IMR-90 (cell line): ENCODE results near the gene PAEP. TPM values are rescaled to one million over a fixed set of nuclear protein-coding genes. Genes with fewer than 3 reads are reported as not detected.

Experiments used
- ATAC-seq: fragments of 200-7000 bp; cut with Tn5 transposase; 2 replicates; pipeline ENCODE4 v1.9.1; 2020; ENCODE audit warnings: low read depth, mild to moderate bottlenecking, moderate library complexity
- BruUV-seq: library from RNA; stranded (reverse); fragments of 400-500 nt; replicated peaks from 2 replicates; lab custom pipeline; 2021; lab: Mats Ljungman, UMichigan
- CTCF ChIA-PET: fragments of 300-600 bp; formaldehyde crosslinking; extraction: SDS; loops from one replicate; lab custom pipeline; 2021; ENCODE audit warnings: antibody characterized with exemption; lab: Yijun Ruan, JAX
- POLR2A ChIA-PET: fragments of 300-600 bp; sonication (Branson Sonifier 250); formaldehyde crosslinking; loops from one replicate; lab custom pipeline; 2022; ENCODE audit warnings: antibody characterized with exemption; ENCODE audit not compliant: unreplicated experiment; lab: Charles Lee
- DNase-seq: peaks from one replicate; pipeline ENCODE4 v3.0.0; 2013
- H2AFZ ChIP-seq: replicated peaks from 2 replicates; pipeline ENCODE3; 2013; ENCODE audit warnings: low read length, mild to moderate bottlenecking; ENCODE audit not compliant: poor library complexity
- H2AK5ac ChIP-seq: 2 replicates; pipeline ENCODE4 v1.6.1; 2013; ENCODE audit warnings: low read depth, low read length, inconsistent platforms
- H2AK9ac ChIP-seq: replicated peaks from 2 replicates; pipeline ENCODE3; 2013; ENCODE audit warnings: mild to moderate bottlenecking, low read depth, low read length, moderate library complexity; ENCODE audit not compliant: poor library complexity
- H2BK120ac ChIP-seq: 2 replicates; pipeline ENCODE4 v1.6.1; 2013; ENCODE audit warnings: low read depth, low read length, inconsistent platforms
- H2BK15ac ChIP-seq: 3 replicates; pipeline ENCODE4 v1.6.1; 2013; ENCODE audit warnings: low read depth, low read length, inconsistent platforms
- H2BK20ac ChIP-seq: 2 replicates; pipeline ENCODE4 v1.6.1; 2013; ENCODE audit warnings: low read depth, mild to moderate bottlenecking, inconsistent platforms, low read length, moderate library complexity
- H2BK5ac ChIP-seq: 2 replicates; pipeline ENCODE4 v1.6.1; 2013; ENCODE audit warnings: mild to moderate bottlenecking, low read depth, low read length, inconsistent platforms; ENCODE audit not compliant: poor library complexity, severe bottlenecking
- H3K14ac ChIP-seq: replicated peaks from 2 replicates; pipeline ENCODE4 v1.6.1; 2013; ENCODE audit warnings: low read depth, low read length, inconsistent platforms
- H3K18ac ChIP-seq: 2 replicates; pipeline ENCODE4 v1.6.1; 2013; ENCODE audit warnings: low read depth, low read length, control low read depth
- H3K23ac ChIP-seq: 2 replicates; pipeline ENCODE4 v1.6.1; 2013; ENCODE audit warnings: low read depth, low read length, inconsistent platforms
- H3K27ac ChIP-seq: 2 replicates; pipeline ENCODE4 v1.5.1; 2013; ENCODE audit warnings: mild to moderate bottlenecking, control low read depth, low read length; ENCODE audit not compliant: insufficient read depth
- H3K27me3 ChIP-seq: 2 replicates; pipeline ENCODE4 v1.6.1; 2013; ENCODE audit warnings: low read length; ENCODE audit not compliant: control insufficient read depth, insufficient read depth
- H3K36me3 ChIP-seq: 2 replicates; pipeline ENCODE4 v1.6.1; 2013; ENCODE audit warnings: low read length, mixed read lengths; ENCODE audit not compliant: control insufficient read depth, insufficient read depth
- H3K4ac ChIP-seq: 2 replicates; pipeline ENCODE4 v1.6.1; 2013; ENCODE audit warnings: low read depth, low read length, inconsistent platforms
- H3K4me1 ChIP-seq: 2 replicates; pipeline ENCODE4 v1.6.1; 2013; ENCODE audit warnings: low read length, mixed read lengths; ENCODE audit not compliant: control insufficient read depth, insufficient read depth
- H3K4me2 ChIP-seq: 2 replicates; pipeline ENCODE4 v1.6.1; 2013; ENCODE audit warnings: low read depth, mild to moderate bottlenecking, control low read depth, low read length, moderate library complexity
- H3K4me3 ChIP-seq: 2 replicates; pipeline ENCODE4 v1.5.1; 2013; ENCODE audit warnings: low read depth, mild to moderate bottlenecking, control low read depth, low read length, moderate library complexity; ENCODE audit not compliant: insufficient read depth
- H3K56ac ChIP-seq: 2 replicates; pipeline ENCODE4 v1.6.1; 2013; ENCODE audit warnings: low read length, inconsistent platforms; ENCODE audit not compliant: insufficient read depth; ENCODE audit errors: extremely low read depth
- H3K79me1 ChIP-seq, 2 experiments: 2 replicates each; pipeline ENCODE4 v1.6.1; 2013; ENCODE audit warnings: low read length in 2 of 2, inconsistent platforms in 1 of 2, low read depth in 1 of 2
- H3K9ac ChIP-seq: 2 replicates; pipeline ENCODE4 v1.6.1; 2013; ENCODE audit warnings: low read depth, low read length, control low read depth
- H3K9me1 ChIP-seq: 2 replicates; pipeline ENCODE4 v1.6.1; 2013; ENCODE audit warnings: low read length, inconsistent platforms; ENCODE audit not compliant: insufficient read depth
- H3K9me3 ChIP-seq: 2 replicates; pipeline ENCODE4 v1.6.1; 2013; ENCODE audit warnings: low read length; ENCODE audit not compliant: control insufficient read depth, insufficient read depth
- H4K20me1 ChIP-seq: 2 replicates; pipeline ENCODE4 v1.6.1; 2013; ENCODE audit warnings: low read length, inconsistent platforms; ENCODE audit not compliant: insufficient read depth
- H4K5ac ChIP-seq: 2 replicates; pipeline ENCODE4 v1.6.1; 2013; ENCODE audit warnings: mild to moderate bottlenecking, low read depth, low read length, control low read depth
- H4K8ac ChIP-seq, 2 experiments: 2 replicates each; pipeline ENCODE4 v1.6.1; 2013; ENCODE audit warnings: low read depth in 2 of 2, low read length in 2 of 2, control low read depth in 1 of 2, inconsistent platforms in 1 of 2
- H4K91ac ChIP-seq: 2 replicates; pipeline ENCODE4 v1.6.1; 2013; ENCODE audit warnings: low read depth, low read length, inconsistent platforms; ENCODE audit not compliant: insufficient read depth
- BHLHE40 ChIP-seq: fragments of 150-350 bp; IDR thresholded peaks from 2 replicates; pipeline ENCODE4 v1.6.1; 2016; ENCODE audit warnings: mild to moderate bottlenecking, low read depth, low read length
- CEBPB ChIP-seq: IDR thresholded peaks from 2 replicates; pipeline ENCODE4 v1.6.1; 2012; ENCODE audit warnings: low read depth, low read length, improper control_type of control experiment
- CHD1 ChIP-seq: IDR thresholded peaks from 2 replicates; pipeline ENCODE4 v1.6.1; 2012; ENCODE audit warnings: low read depth, low read length, improper control_type of control experiment
- FOS ChIP-seq: fragments of 150-350 bp; IDR thresholded peaks from 2 replicates; pipeline ENCODE4 v1.6.1; 2016; ENCODE audit warnings: low read depth, low read length
- MAFK ChIP-seq: IDR thresholded peaks from 2 replicates; pipeline ENCODE4 v1.6.1; 2012; ENCODE audit warnings: low read depth, low read length, improper control_type of control experiment
- MAZ ChIP-seq: IDR thresholded peaks from 2 replicates; pipeline ENCODE4 v1.6.1; 2012; ENCODE audit warnings: low read depth, mild to moderate bottlenecking, low read length, improper control_type of control experiment, moderate library complexity, borderline replicate concordance
- MXI1 ChIP-seq: IDR thresholded peaks from 2 replicates; pipeline ENCODE4 v1.6.1; 2012; ENCODE audit warnings: low read depth, mild to moderate bottlenecking, low read length, moderate library complexity, borderline replicate concordance
- NFE2L2 ChIP-seq: fragments of 150-350 bp; IDR thresholded peaks from 2 replicates; pipeline ENCODE4 v1.6.1; 2016; ENCODE audit warnings: low read depth, mild to moderate bottlenecking, low read length
- POLR2A ChIP-seq: IDR thresholded peaks from 2 replicates; pipeline ENCODE4 v1.6.1; 2012; ENCODE audit warnings: mild to moderate bottlenecking, low read depth, low read length
- RAD21 ChIP-seq: IDR thresholded peaks from 2 replicates; pipeline ENCODE4 v1.6.1; 2012; ENCODE audit warnings: low read length, improper control_type of control experiment
- RCOR1 ChIP-seq: IDR thresholded peaks from 2 replicates; pipeline ENCODE4 v1.6.1; 2012; ENCODE audit warnings: mild to moderate bottlenecking, low read length, improper control_type of control experiment; ENCODE audit not compliant: insufficient replicate concordance
- RFX5 ChIP-seq: IDR thresholded peaks from 2 replicates; pipeline ENCODE4 v1.8.0; 2012; ENCODE audit warnings: low read depth, mild to moderate bottlenecking, low read length, moderate library complexity
- SMC3 ChIP-seq: fragments of 150-350 bp; IDR thresholded peaks from 2 replicates; pipeline ENCODE4 v1.6.1; 2016; ENCODE audit warnings: low read depth, mild to moderate bottlenecking, antibody characterized with exemption, low read length, moderate library complexity
- WGBS, 2 experiments: methylation state at CpG; one replicate each; pipeline versions ENCODE4 v1.1.5 to v1.1.7; 2013; ENCODE audit warnings: missing lambda C conversion rate in 2 of 2; ENCODE audit not compliant: insufficient read length in 1 of 2; ENCODE audit errors: extremely low coverage in 2 of 2; 5-methylcytosine and 5-hydroxymethylcytosine counted together
- dilution Hi-C: fragments of 300-500 bp; cut with HindIII; formaldehyde crosslinking; loops from one replicate; pipeline ENCODE4 v1.14.3; 2018; ENCODE audit warnings: low sequenced_read_pairs; ENCODE audit not compliant: unreplicated experiment
- in situ Hi-C: fragments of 300-500 bp; cut with MboI; formaldehyde crosslinking; loops from 3 replicates; pipeline ENCODE4 v1.14.3; 2019; ENCODE audit warnings: low sequenced_read_pairs, inconsistent platforms, mixed read lengths
- intact Hi-C: fragments of 100-400 bp; cut with micrococcal nuclease; formaldehyde crosslinking; loops from 2 replicates; pipeline ENCODE4 v1.10.0; 2022
- polyA plus RNA-seq, 3 experiments: library from polyadenylated mRNA; depleted of rRNA; stranded (reverse); fragments of >200 nt; gene quantifications; 2 replicates each; pipeline ENCODE4 v1.2.3, GENCODE V29; 2012; ENCODE audit warnings: low replicate concordance in 1 of 3
- total RNA-seq: library from RNA; depleted of rRNA; stranded (reverse); fragments of >200 nt; gene quantifications from 2 replicates; pipeline ENCODE4 v1.2.3, GENCODE V29; 2012
- TF ChIP-seq, protein P1 (sequence below): conservative IDR thresholded peaks from 2 replicates; pipeline ENCODE4 v1.5.1; 2012; ENCODE audit warnings: mild to moderate bottlenecking, low read depth, low read length, improper control_type of control experiment
- TF ChIP-seq, protein P2 (sequence below): fragments of 150-350 bp; IDR thresholded peaks from 2 replicates; pipeline ENCODE4 v1.6.1; 2016; ENCODE audit warnings: low read depth, mild to moderate bottlenecking, low read length, moderate library complexity, borderline replicate concordance
- TF ChIP-seq, protein P3 (sequence below): fragments of 150-350 bp; IDR thresholded peaks from 2 replicates; pipeline ENCODE4 v1.6.1; 2017; ENCODE audit warnings: mild to moderate bottlenecking, antibody characterized with exemption, low read length, low read depth

PAEP gene
- total and polyA plus RNA-seq, 2 of the 4 experiments (the other 2 are of a cell fraction), result not detected

DNA sequence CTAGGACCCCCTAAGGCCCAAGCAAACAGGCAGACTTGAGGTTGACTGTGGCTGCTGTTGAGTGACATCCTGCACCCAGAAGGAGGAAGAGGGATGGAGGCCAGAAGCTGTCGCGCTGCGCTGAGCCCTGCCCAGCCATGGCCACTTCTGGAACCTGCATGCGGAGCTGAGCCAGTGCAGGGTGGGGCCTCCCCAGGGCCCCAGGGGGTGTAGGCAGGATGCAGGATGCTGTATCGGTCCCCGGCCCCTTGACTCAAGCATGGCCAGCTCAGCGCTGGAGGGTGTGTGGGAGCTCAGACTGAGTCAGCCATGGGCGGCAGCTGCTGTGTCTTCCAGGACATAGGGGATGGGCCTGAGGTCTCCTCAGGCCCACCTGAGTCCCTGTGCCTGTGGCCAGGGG is 50.9 kb downstream of the PAEP start:
- Histone ChIP-seq H3K18ac (no peak overlapping the region), H3K56ac (no peak overlapping the region), H3K4me2 (no peak overlapping the region), H2AFZ (no peak overlapping the region), H2BK15ac (no peak overlapping the region), H3K4ac (no peak overlapping the region), H2BK20ac (no peak overlapping the region), H3K14ac (no peak overlapping the region), H4K20me1 (no peaks in the 10 kb centered on the region), H2AK5ac (no peak overlapping the region), H3K4me3 (no peak overlapping the region), H2BK120ac (no peak overlapping the region), H3K23ac (no peak overlapping the region), H4K8ac (no peak overlapping the region), H3K9me3 (no peaks in the 10 kb centered on the region), H2BK5ac (no peak overlapping the region), H3K27ac (no peak overlapping the region), H2AK9ac (no peak overlapping the region), H3K36me3 (no peaks in the 10 kb centered on the region), H3K4me1 (no peaks in the 10 kb centered on the region), H4K5ac (no peak overlapping the region), H3K9me1 (no peaks in the 10 kb centered on the region), H3K27me3 (no peaks in the 10 kb centered on the region; the same call in 1 of the 2 replicates), H3K9ac (no peak overlapping the region), H3K79me1 (no peaks in the 10 kb centered on the region), H4K91ac (no peak overlapping the region)
- intact Hi-C loops (no loop called here), in situ Hi-C loops (loop anchor here (25.0 kb wide), 1 partner anchor 325 kb away; no protein-coding TSS in a partner anchor), dilution Hi-C loops (no loop called here)
- 72% methylated on average over 2 of the region's 8 CpGs; no CpG with 5 or more reads in 1 of the 2 experiments for WGBS, 2 experiments
- CTCF ChIA-PET, result no interaction called here
- no peak for DNase-seq
- POLR2A ChIA-PET, result no interaction called here
- ATAC-seq, result no peak
- BruUV-seq, result no TSS peak
- no peak for TF ChIP-seq FOS
- TF ChIP-seq, protein P1, sequence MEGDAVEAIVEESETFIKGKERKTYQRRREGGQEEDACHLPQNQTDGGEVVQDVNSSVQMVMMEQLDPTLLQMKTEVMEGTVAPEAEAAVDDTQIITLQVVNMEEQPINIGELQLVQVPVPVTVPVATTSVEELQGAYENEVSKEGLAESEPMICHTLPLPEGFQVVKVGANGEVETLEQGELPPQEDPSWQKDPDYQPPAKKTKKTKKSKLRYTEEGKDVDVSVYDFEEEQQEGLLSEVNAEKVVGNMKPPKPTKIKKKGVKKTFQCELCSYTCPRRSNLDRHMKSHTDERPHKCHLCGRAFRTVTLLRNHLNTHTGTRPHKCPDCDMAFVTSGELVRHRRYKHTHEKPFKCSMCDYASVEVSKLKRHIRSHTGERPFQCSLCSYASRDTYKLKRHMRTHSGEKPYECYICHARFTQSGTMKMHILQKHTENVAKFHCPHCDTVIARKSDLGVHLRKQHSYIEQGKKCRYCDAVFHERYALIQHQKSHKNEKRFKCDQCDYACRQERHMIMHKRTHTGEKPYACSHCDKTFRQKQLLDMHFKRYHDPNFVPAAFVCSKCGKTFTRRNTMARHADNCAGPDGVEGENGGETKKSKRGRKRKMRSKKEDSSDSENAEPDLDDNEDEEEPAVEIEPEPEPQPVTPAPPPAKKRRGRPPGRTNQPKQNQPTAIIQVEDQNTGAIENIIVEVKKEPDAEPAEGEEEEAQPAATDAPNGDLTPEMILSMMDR, result no peak
- TF ChIP-seq RFX5, result no peak
- TF ChIP-seq, protein P2, sequence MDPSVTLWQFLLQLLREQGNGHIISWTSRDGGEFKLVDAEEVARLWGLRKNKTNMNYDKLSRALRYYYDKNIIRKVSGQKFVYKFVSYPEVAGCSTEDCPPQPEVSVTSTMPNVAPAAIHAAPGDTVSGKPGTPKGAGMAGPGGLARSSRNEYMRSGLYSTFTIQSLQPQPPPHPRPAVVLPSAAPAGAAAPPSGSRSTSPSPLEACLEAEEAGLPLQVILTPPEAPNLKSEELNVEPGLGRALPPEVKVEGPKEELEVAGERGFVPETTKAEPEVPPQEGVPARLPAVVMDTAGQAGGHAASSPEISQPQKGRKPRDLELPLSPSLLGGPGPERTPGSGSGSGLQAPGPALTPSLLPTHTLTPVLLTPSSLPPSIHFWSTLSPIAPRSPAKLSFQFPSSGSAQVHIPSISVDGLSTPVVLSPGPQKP, result no peak
- no peak for TF ChIP-seq MAZ
- no peak for TF ChIP-seq BHLHE40
- TF ChIP-seq SMC3, result no peak
- TF ChIP-seq, protein P3, sequence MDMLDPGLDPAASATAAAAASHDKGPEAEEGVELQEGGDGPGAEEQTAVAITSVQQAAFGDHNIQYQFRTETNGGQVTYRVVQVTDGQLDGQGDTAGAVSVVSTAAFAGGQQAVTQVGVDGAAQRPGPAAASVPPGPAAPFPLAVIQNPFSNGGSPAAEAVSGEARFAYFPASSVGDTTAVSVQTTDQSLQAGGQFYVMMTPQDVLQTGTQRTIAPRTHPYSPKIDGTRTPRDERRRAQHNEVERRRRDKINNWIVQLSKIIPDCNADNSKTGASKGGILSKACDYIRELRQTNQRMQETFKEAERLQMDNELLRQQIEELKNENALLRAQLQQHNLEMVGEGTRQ, result no peak
- TF ChIP-seq CHD1, result no peak
- TF ChIP-seq POLR2A, result no peak
- TF ChIP-seq MXI1, result no peak
- TF ChIP-seq NFE2L2, result no peak
- no peak for TF ChIP-seq RCOR1
- no peak for TF ChIP-seq MAFK
- no peak for TF ChIP-seq CEBPB
- no peak for TF ChIP-seq RAD21
